Posterior vena cava (tissue), 2 donors: Measurements from ENCODE around the gene WTIP. TPM values are rescaled to one million over a fixed set of nuclear protein-coding genes. Genes with fewer than 3 reads are reported as not detected.
"Not testable (repeated sequence)": the region's sequence is repeated elsewhere in the genome, so short reads cannot be mapped to it uniquely, and the experiment has no call there.

Experiments
- DNase-seq: peaks from one replicate; pipeline ENCODE4 v3.0.0-alpha.2; 2020; ENCODE audit warnings: low spot score
- intact Hi-C, 2 donors: fragments of 100-400 bp; cut with DNase I; formaldehyde crosslinking; loops; one replicate each; pipeline versions ENCODE4 v1.14.1 to v1.14.2; 2022 to 2023
- total RNA-seq, 2 donors: library from RNA; stranded (reverse); fragmentation: NEBNext Ultra II Directional; extraction: Animal tissue kit (Norgen Biotek cat#: 25700); gene quantifications; one replicate each; pipeline ENCODE4 v1.2.1, GENCODE V29; 2021
- donor health status: DM: yes; HTN: yes; CAD: no.
- donor health status: DM: yes; HTN: yes; CAD: no.

Gene WTIP
- total RNA-seq, 2 donors from 2014 or later = 20.7 to 28.6 TPM

DNA sequence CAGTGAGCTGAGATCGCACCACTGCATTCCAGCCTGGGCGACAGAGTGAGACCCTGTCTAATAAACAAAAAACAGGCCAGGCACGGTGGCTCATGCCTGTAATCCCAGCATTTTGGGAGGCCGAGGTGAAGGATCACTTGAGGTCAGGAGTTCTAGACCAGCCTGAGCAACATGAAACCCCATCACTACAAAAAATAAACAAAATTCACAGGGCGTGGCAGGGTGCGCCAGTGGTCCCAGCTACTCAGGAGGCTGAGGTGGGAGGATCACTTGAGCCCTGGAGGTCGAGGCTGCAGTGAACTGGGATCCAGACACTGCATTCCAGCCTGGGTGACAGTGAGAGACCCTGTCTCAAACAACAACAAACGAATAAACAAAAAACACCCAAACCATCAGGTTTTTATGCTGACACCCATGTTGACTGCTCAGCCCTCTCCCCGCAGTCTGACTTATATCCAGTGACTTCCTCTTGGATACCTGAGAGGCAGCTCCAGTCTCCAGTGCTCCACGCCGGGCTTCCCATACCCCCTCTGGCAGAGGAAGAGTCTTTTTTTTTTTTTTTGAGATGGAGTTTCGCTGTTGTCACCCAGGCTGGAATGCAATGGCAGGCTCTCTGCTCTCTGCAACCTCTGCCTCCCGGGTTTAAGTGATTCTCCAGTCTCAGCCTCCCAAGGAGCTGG, 17.7 kb downstream of the WTIP start:
- intact Hi-C loops = no loop called here
- DNase-seq = peak; percentile 67

DNA sequence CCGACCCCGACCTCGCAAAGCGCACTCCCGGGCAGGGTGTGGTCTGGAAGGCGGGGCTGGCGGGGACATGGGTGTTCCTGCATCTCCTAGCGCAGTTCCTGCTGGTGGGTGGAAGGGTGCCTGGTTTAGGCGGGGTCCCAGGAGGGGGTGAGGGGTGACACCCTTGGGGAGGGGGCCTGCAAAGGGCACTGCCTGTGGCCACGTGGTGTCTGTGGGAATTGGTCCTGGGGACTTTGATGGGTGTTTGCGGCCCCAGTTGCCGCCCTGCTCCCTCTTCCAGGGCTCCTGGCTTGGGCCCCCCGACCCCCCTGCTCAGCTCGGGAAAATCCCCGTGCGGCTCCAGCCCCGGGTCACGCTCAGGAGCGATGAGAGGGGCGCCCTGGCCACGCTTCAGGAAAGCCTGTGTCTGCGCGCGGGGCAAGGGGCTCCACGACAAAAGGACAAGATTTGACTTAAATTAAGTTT, 19.1 kb downstream of the WTIP start:
- peak; percentile 68 for DNase-seq
- intact Hi-C loops = no loop called here

DNA sequence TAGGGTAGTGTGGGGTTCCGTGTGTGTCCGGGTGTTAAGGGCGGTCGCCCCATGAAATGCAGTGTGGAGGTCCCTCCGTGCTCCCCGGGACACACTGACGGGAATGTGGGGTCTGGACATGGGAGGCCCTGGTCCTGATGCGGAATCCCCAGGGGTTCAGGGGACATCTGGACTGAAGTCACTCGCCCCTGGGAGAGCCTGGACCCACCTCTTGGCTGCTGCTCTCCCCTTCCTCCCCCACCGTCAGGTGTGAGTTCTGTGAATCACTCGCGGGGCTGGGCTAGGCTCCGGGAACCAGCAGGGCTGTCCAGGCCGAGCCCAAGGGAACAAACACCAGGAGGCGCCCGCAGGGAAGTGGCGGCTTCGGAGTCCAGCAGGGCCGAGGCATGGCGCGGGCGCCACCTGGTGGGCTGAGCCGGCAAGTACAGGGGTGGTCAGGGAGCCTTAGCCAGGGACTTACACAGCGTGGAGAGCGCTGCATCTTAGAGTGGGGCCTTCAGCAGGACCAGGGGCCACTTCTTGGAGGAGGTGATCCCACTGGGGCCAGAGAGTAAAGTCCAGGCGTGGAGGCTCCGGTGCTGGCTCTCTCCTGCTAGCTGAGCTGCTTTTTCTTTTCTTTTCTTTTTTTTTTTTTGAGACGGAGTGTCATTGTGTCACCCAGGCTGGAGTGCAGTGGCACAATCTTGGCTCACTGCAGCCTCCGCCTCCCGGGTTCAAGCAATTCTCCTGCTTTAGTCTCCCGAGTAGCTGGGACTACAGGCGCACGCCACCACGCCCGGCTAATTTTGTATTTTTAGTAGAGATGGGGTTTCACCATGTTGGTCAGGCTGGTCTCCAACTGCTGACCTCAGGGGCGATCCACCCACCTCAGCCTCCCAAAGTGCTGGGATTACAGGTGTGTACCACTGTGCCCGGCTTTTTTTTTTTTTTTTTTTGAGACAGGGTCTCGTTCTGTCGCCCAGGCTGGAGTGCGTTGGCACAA, 20.1 kb downstream of the WTIP start:
- intact Hi-C loops = no loop called here
- peak; percentile 98 for DNase-seq

DNA sequence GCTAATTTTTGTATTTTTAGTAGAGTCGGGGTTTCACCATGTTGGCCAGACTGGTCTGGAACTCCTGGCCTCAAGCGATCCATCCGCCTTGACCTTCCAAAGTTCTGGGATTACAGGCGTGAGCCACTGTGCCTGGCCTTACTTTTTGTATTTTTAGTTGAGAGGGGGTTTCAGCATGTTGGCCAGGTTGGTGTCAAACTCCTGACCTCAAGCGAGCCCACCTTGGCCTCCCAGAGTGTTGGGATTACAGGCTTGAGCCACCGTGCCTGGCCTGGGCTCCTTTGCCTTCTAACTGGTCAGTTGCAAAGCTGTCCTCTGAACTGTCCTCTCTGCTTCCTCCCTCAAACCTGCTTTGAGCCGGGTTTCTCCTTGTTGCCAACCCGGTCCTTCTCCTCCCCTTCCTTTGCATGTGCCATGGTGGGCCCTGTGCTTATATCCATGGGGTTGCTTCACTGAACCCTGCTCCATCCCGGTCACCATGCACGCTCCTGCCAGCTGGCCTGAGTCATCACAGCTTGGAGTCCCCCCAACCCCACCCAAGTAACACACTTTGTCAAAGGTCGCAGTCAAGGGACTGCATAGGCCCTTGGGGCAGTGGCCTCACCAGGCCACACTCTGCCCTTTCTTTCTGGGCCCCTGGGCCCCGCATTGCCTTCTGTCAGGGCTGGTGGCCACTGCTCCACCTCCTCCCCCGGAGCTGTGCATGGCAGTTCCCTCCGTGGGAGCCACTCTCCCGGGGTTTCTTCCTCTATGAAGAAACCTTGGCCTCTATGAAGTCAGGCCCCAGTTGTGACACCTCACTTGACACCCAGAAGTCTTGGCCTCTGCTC, 21.2 kb downstream of the WTIP start:
- peak; percentile 78 for DNase-seq
- intact Hi-C loops = no loop called here

DNA sequence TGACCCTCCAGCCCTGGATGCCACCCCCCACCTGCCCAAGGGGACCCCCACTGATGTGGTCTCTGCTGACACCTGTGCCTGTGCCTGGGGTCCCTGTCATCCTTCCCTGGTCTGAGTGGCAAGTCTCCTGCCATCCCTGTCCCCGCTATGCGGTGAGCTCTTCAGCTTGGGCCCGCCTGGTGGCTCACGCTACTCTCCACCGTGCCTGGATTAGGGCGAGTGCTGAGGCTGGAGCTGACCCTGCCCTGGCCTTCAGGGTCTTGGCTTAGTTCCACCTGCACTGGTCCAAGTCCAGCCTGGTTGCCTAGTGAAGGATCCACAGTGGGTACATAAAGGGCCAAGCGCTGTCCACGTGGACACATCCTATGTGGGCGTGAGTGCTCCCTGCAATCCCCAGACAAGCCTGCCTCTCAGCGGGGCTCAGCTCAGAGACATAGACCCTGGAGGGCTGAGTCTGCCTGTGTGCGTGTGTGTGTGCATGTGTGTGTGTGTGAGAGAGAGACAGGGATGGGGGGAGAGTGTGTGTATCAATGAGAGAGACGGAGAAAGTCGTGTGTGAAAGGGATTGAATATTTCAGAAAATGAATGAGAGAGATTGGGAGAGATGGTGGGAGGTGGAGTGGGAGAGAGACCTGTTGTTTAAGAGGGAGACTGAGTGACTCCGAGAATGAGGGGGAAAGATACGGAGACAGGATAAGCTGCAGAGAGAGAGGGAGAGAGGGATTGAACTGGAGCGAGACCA, 22.1 kb downstream of the WTIP start:
- intact Hi-C loops = no loop called here
- peak; percentile 69 for DNase-seq

DNA sequence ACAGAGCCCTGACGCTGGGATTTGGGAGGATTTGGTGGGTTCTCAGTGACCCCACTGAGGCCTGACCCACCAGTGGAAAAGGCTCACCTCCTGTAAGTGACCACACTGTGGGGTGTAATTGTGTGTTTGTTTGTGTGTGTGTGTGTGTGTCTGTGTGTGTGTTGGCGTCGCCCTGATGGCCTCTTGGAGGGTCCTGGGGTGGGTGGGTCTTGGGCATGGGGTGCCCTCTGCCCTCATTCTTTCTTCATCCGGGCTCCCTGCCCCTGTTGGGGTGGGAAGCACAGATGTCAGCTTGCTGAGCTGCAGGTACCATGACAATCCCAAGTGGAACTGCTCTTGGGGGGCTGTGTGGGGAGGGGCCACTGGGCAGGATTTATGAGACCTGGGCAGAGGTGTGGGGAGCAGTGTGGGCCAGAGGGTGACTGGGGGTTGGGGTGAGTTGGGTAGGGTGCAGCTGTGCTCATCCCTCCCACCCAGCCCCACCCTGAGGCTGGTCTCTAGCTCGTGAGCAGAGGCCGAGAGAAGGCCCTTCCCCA, 22.8 kb downstream of the WTIP start:
- peak; percentile 72 for DNase-seq
- intact Hi-C loops = no loop called here

DNA sequence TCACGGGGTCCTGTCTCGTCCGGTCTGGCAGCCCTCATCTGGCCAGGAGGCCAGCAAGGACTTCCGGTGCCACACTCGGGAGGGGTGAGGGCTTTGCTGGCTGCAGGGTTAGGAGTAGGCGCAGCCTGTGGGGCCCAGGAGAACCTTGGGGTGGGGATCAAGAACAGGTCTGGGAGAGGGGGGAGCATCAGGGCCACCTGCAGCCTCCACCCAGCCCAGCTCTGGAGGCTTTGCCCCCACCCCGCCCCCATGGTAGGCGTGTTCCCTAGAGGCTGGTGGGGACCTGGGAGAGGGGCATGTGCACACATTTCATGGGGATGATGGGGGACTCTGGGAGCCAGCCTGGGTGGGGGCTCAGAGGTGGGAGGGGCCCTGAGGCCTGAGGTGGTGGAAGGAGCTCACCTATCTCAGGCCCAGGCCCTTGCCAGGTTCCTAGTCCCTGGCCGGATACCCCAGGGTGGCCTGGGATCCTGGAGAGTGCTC, 23.3 kb downstream of the WTIP start:
- peak; percentile 44 for DNase-seq
- intact Hi-C loops = no loop called here

DNA sequence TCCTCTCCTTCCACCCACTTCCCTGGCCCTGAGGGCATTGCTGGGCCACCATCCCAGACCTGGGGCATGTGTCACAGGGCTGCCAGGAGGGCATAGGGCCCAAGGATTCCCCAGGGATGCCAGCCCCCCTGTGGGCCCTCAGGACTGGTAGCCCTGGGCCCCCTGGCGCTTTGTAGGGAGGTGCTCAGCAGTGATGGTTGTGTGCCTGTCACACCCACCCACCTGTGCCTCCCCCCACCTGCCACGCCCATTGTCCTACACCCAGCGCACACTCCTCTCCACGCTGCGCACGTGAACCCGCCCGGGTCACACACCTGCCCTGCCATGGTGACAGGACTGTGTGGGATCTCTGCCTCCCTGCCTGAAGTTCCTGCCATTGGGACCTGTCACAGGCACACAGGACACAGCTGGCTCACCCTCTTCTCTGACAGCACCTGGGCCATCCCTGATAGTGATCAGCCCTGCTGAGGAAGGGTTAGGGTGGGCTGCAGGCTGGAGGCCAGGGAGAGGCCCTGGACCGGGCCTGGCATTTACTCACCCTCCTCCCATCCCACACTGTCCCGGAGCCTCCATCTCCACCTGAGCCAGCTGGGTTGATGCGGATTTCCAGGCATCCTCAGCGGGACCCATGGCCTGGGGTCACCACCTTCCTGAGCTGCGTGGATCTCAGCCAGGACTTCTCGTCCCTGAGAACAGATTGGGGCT, 23.9 kb downstream of the WTIP start:
- DNase-seq = peak; percentile 77
- intact Hi-C loops = no loop called here

DNA sequence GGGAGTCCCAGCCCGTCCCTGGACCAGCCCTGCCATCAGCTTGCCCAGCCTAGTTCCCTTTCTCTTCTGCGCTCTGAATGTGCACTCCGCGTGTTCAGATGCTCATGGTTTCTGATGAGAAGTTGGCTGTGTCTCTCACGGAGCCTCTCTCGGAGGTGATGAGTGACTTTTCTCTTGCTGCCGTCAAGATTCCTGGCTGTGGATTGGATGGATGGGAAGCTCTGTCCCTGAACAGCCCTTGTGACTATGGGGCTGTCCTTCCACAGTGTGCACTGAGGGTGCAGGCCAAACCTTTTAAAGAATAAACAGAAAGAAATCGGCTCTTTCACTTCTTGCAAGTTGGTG, 24.4 kb downstream of the WTIP start:
- no peak for DNase-seq
- intact Hi-C loops = no loop called here

DNA sequence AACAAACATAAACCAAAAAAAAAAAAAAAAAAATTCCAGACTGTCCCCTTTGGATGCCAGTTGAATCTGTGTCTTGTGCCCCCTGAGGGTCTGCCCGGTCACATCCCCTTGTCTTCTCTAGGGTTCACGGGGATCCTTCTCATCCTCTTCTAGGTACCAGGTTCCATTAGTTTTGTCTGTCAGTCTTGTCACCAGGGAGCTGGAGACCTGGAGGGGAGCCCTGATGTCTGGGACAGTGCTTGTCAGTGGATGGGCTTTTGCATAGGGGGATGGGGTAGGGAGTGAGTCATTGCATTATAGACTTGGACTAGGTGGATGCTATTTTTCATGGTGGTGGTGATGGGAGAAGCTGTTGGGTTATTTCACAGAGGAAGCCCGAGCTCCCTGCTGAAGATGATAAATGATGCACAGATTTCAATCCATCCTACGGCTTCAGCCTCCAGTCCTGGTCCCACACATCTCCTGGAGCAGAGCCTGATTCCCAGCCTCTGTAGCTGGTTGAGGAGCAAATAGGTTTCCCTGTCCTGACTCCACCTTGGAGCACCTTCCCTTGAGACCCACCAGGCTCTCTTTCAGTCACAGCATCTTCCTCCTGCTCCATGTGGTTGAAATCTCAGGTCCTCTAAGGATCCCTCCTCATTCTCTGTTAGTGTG, 26.0 kb downstream of the WTIP start:
- DNase-seq = peak; percentile 19
- intact Hi-C loops = no loop called here

DNA sequence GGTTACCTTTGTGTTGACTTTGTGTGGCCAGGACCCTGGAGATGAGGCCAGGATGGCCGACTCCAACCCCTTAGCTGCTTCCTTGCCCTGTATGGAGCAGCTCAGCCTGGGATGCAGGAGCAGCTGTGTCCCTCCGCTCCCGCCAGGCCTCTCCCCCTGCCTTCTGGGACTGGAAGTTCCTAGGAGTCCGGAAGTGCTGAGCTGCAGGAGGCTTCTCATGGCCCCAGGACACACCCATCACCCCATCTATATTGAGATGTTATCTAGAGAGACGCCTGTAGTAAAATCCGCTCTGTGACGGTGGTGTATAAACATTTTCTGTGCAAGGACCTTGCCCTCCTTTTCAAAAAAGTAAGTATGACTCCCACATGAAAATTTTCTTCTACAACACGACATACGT, 27.0 kb downstream of the WTIP start:
- intact Hi-C loops = no loop called here
- peak; percentile 13 for DNase-seq

DNA sequence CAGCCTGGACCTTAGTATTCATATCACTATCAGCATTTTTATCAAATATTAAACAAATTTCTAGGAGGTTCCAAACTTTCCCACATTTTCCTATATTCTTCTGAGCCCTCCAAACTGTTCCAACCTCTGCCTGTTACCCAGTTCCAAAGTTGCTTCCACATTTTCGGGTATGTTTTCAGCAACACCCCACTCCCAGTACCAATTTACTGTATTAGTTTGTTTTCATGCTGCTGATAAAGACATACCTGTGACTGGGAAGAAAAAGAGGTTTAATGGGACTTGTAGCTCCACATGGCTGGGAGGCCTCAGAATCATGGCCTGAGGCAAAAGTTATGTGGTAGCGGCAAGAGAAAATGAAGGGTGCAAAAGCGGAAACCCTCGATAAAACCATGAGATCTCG, 29.3 kb downstream of the WTIP start:
- DNase-seq, intact Hi-C loops: not testable (repeated sequence)

DNA sequence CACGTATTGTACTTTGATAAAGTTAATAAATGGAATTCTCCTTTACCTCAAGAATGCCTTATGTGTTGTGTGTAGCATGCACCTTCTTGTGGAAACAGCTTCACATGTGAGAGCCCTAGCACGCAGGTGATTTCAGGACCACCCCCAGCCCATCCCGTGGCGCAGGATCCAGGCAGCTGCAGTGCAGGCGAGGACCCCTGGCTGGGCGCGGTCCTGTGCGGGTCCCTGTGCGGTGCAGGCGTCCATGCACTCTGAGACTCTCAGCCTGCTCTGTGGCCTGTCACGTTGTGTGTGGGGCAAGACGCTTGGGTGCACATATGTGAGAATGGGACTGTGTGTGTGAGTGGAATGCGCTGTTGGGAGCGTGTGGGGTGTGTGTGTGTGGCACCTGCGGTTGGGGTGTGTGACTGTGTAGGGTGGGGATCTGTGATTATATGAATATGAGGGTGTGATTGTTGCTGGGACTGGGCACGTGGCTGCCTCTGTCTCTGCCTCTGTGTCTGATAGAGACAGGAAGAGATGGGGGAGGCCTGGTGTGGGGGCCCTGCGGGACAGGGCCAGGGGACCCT, 30.8 kb downstream of the WTIP start:
- DNase-seq = peak; percentile 54
- intact Hi-C loops = no loop called here

DNA sequence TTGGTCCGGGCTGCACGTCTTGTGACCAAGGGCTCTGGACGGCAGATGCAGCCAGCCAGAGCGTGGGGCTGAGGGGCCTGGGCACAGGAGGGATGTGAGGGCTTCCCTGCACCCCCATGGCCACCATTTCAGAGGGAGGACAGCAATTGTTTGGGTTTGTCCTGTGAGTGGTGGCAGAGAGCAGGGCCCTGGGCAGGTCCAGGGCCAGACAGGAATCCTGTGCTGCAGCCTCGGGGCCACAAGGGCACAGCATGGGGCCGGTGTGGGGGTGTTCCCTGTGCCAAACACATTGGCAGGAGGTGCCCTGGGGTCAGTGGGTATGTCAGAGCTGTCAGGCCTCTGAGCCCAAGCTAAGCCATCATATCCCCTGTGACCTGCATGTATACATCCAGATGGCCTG, 32.2 kb downstream of the WTIP start:
- DNase-seq = no peak
- intact Hi-C loops = no loop called here

DNA sequence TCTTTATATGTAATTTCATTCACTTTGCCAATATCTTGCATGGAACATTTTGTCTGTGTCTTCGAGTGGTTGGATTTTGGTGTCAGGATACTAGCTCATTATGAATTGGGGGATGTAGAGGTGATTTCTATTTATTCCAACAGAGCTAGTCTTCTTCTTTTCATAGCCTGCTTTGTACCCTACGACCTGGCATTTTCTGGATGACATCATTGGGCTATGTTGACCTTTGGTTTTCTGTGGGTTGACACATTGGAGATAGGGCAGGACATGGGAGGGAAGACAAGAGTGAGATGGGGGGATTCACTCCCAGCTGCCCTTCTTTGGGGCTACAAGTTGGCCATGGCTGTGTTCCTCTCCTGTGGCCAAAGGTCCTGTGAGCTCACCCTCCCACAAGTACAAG, 38.0 kb downstream of the WTIP start:
- no peak for DNase-seq
- intact Hi-C loops = no loop called here

DNA sequence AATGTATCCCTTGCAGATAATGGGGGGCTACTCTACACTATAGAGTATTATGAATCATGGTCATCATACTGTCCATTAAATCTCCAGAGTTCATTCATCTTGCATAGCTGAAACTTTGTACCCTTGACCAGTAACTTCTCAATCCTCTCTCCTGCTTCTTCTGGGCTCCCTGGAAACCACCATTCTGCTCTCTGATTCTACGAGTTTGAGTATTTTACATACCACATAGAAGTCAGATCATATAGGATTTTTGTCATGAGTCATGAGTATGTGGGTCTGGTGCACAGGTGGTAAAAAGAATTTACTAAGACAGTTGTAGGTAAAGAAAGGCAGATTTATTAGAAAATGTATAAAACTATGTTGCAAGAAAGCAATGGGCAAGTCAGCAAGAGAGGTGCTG, 41.9 kb downstream of the WTIP start:
- intact Hi-C loops = no loop called here
- DNase-seq = no peak

DNA sequence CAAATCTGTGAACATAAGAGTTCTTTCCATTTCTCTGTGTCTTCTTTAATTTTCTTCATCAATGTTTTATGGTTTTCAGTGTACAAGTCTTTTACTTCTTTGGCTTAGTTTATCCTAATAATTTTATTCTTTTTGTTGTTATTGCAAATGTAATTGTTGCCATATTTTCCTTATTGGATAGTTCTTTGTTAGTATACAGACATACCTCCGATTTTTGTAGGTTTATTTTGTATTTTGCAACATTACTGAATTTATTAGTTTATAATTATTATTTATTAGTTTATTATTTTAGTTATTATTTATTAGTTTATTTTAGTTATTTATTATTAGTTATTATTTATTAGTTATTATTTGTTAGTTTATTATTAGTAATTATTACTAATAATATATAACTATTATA, 43.4 kb downstream of the WTIP start:
- DNase-seq = no peak
- intact Hi-C loops = no loop called here
